Mesendoderm (in vitro differentiated cells): ENCODE data around the gene PLA2G1B.

Source experiments
- DNase-seq: peaks from one replicate; pipeline ENCODE4 v3.0.0; 2013
- H2AK5ac ChIP-seq: 2 replicates; pipeline ENCODE4 v1.6.1; 2013; ENCODE audit warnings: low read length, inconsistent platforms
- H2BK120ac ChIP-seq: 2 replicates; pipeline ENCODE4 v1.6.1; 2013; ENCODE audit warnings: low read depth, mild to moderate bottlenecking, low read length, moderate library complexity, mixed read lengths
- H2BK15ac ChIP-seq: replicated peaks from 2 replicates; pipeline ENCODE4 v1.6.1; 2013; ENCODE audit warnings: low read depth, mild to moderate bottlenecking, moderate library complexity
- H2BK5ac ChIP-seq: 2 replicates; pipeline ENCODE4 v1.6.1; 2013; ENCODE audit warnings: low read length, inconsistent platforms
- H3K18ac ChIP-seq: 2 replicates; pipeline ENCODE4 v1.6.1; 2013; ENCODE audit warnings: mild to moderate bottlenecking, low read length, mixed read lengths
- H3K23ac ChIP-seq: one replicate; pipeline ENCODE4 v1.6.1; 2013; ENCODE audit warnings: low read length
- H3K27ac ChIP-seq: 2 replicates; pipeline ENCODE4 v1.5.1; 2013; ENCODE audit warnings: low read depth, mild to moderate bottlenecking, inconsistent platforms, low read length, moderate library complexity
- H3K27me3 ChIP-seq: 2 replicates; pipeline ENCODE4 v1.6.1; 2013; ENCODE audit warnings: low read length, control low read depth, mild to moderate bottlenecking, inconsistent platforms; ENCODE audit not compliant: insufficient read depth, poor library complexity
- H3K36me3 ChIP-seq: 2 replicates; pipeline ENCODE4 v1.6.1; 2013; ENCODE audit warnings: low read length, inconsistent platforms; ENCODE audit not compliant: control insufficient read depth, insufficient read depth
- H3K4ac ChIP-seq: one replicate; pipeline ENCODE4 v1.6.1; 2013; ENCODE audit warnings: low read depth, mild to moderate bottlenecking, low read length, moderate library complexity
- H3K4me1 ChIP-seq: 2 replicates; pipeline ENCODE4 v1.6.1; 2013; ENCODE audit warnings: low read depth, low read length, inconsistent platforms; ENCODE audit not compliant: control insufficient read depth
- H3K4me2 ChIP-seq: 2 replicates; pipeline ENCODE4 v1.6.1; 2013; ENCODE audit warnings: low read length
- H3K4me3 ChIP-seq: 2 replicates; pipeline ENCODE4 v1.5.1; 2013; ENCODE audit warnings: mild to moderate bottlenecking, low read length
- H3K56ac ChIP-seq: one replicate; pipeline ENCODE4 v1.6.1; 2013; ENCODE audit warnings: low read length
- H3K79me1 ChIP-seq: 2 replicates; pipeline ENCODE4 v1.6.1; 2013; ENCODE audit warnings: low read length, inconsistent platforms
- H3K79me2 ChIP-seq: 2 replicates; pipeline ENCODE4 v1.6.1; 2013; ENCODE audit warnings: mild to moderate bottlenecking, low read length; ENCODE audit not compliant: control insufficient read depth, insufficient read depth
- H3K9ac ChIP-seq: 2 replicates; pipeline ENCODE4 v1.6.1; 2013; ENCODE audit warnings: low read length, inconsistent platforms
- H4K5ac ChIP-seq: one replicate; pipeline ENCODE4 v1.6.1; 2013; ENCODE audit warnings: low read length
- H4K8ac ChIP-seq: one replicate; pipeline ENCODE4 v1.6.1; 2013; ENCODE audit warnings: low read depth, mild to moderate bottlenecking, control low read depth, low read length, moderate library complexity
- WGBS: extraction: QIAGEN DNeasy Blood & Tissue Kit; methylation state at CpG from one replicate; pipeline ENCODE4 v1.1.7; 2013; ENCODE audit warnings: low lambda C conversion rate, missing lambda C conversion rate; ENCODE audit not compliant: insufficient coverage; ENCODE audit errors: extremely low coverage; 5-methylcytosine and 5-hydroxymethylcytosine counted together

Gene PLA2G1B

GRCh38 chr12:120332041-120332440, 4.5 kb upstream of the PLA2G1B start:
- Histone ChIP-seq H3K27me3 (no peaks in the 10 kb centered on the region), H3K36me3 (no peaks in the 10 kb centered on the region), H3K9ac (no peak overlapping the region), H2BK5ac (no peak overlapping the region), H2BK15ac (no peak overlapping the region), H3K18ac (no peak overlapping the region), H3K4me2 (no peak overlapping the region), H4K8ac (no peak overlapping the region), H4K5ac (no peak overlapping the region), H3K23ac (no peak overlapping the region), H3K4ac (no peak overlapping the region), H3K4me3 (no peak overlapping the region), H3K79me1 (no peaks in the 10 kb centered on the region), H3K4me1 (no peaks in the 10 kb centered on the region), H3K56ac (no peak overlapping the region), H2AK5ac (no peak overlapping the region), H3K27ac (no peak overlapping the region), H3K79me2 (no peaks in the 10 kb centered on the region), H2BK120ac (no peak overlapping the region)
- WGBS, result no CpG with 5 or more reads among the region's 5 CpGs
- DNase-seq, result no peak

- Histone ChIP-seq H3K4ac (no peak overlapping the region), H3K4me2 (no peak overlapping the region), H3K4me3 (no peak overlapping the region), H4K5ac (no peak overlapping the region), H3K9ac (no peak overlapping the region), H3K18ac (no peak overlapping the region), H2BK120ac (no peak overlapping the region), H3K27me3 (no peaks in the 10 kb centered on the region), H2AK5ac (no peak overlapping the region), H3K36me3 (no peaks in the 10 kb centered on the region), H2BK5ac (no peak overlapping the region), H3K79me1 (no peaks in the 10 kb centered on the region), H3K56ac (no peak overlapping the region), H3K79me2 (no peaks in the 10 kb centered on the region), H3K27ac (no peak overlapping the region), H4K8ac (no peak overlapping the region), H3K23ac (no peak overlapping the region), H3K4me1 (no peaks in the 10 kb centered on the region), H2BK15ac (no peak overlapping the region)
- DNase-seq, result no peak
- no CpG with 5 or more reads among the region's 3 CpGs for WGBS
Measured at GRCh38 chr12:120331390-120331789, 3.8 kb upstream of the PLA2G1B start.

GRCh38 chr12:120328228-120328627, 649 bp upstream of the PLA2G1B start:
- Histone ChIP-seq H3K27me3 (no peaks in the 10 kb centered on the region), H3K4me2 (no peak overlapping the region), H4K5ac (no peak overlapping the region), H3K36me3 (no peaks in the 10 kb centered on the region), H3K18ac (no peak overlapping the region), H2BK5ac (no peak overlapping the region), H4K8ac (no peak overlapping the region), H3K9ac (no peak overlapping the region), H3K4ac (no peak overlapping the region), H3K4me3 (no peak overlapping the region), H2BK120ac (no peak overlapping the region), H2AK5ac (no peak overlapping the region), H3K23ac (no peak overlapping the region), H3K79me1 (no peaks in the 10 kb centered on the region), H3K4me1 (no peaks in the 10 kb centered on the region), H3K56ac (no peak overlapping the region), H3K79me2 (no peaks in the 10 kb centered on the region), H3K27ac (no peak overlapping the region), H2BK15ac (no peak overlapping the region)
- no CpG with 5 or more reads among the region's 4 CpGs for WGBS
- no peak for DNase-seq

GRCh38 chr12:120324841-120325417, 2.6 kb downstream of the PLA2G1B start:
- DNase-seq, result no peak

GRCh38 chr12:120323772-120324171, 3.8 kb downstream of the PLA2G1B start:
- Histone ChIP-seq H4K5ac (no peak overlapping the region), H3K4me3 (no peak overlapping the region), H3K9ac (no peak overlapping the region), H3K27ac (no peak overlapping the region), H3K79me1 (no peaks in the 10 kb centered on the region), H3K4me2 (no peak overlapping the region), H3K36me3 (no peaks in the 10 kb centered on the region), H3K79me2 (no peaks in the 10 kb centered on the region), H2BK15ac (no peak overlapping the region), H3K56ac (no peak overlapping the region), H3K18ac (no peak overlapping the region), H4K8ac (no peak overlapping the region), H2AK5ac (no peak overlapping the region), H3K23ac (no peak overlapping the region), H3K4ac (no peak overlapping the region), H2BK120ac (no peak overlapping the region), H3K4me1 (no peaks in the 10 kb centered on the region), H2BK5ac (no peak overlapping the region), H3K27me3 (no peaks in the 10 kb centered on the region)
- DNase-seq, result no peak
- no CpG with 5 or more reads among the region's 2 CpGs for WGBS

More at GRCh38 chr12:120324841-120325417, 2.6 kb downstream of the PLA2G1B start:
- Histone ChIP-seq H2BK5ac (no peak overlapping the region), H2BK15ac (no peak overlapping the region), H3K4ac (no peak overlapping the region), H3K23ac (no peak overlapping the region), H3K9ac (no peak overlapping the region), H3K36me3 (no peaks in the 10 kb centered on the region), H3K18ac (no peak overlapping the region), H3K79me1 (no peaks in the 10 kb centered on the region), H3K56ac (no peak overlapping the region), H4K8ac (no peak overlapping the region), H3K27me3 (no peaks in the 10 kb centered on the region), H3K4me2 (no peak overlapping the region), H3K79me2 (no peaks in the 10 kb centered on the region), H3K4me1 (no peaks in the 10 kb centered on the region), H2BK120ac (no peak overlapping the region), H4K5ac (no peak overlapping the region), H3K4me3 (no peak overlapping the region), H2AK5ac (no peak overlapping the region), H3K27ac (no peak overlapping the region)
- no CpG with 5 or more reads among the region's 9 CpGs for WGBS
